ENCODE results near the gene SFSWAP.

The SFSWAP gene

DNA sequence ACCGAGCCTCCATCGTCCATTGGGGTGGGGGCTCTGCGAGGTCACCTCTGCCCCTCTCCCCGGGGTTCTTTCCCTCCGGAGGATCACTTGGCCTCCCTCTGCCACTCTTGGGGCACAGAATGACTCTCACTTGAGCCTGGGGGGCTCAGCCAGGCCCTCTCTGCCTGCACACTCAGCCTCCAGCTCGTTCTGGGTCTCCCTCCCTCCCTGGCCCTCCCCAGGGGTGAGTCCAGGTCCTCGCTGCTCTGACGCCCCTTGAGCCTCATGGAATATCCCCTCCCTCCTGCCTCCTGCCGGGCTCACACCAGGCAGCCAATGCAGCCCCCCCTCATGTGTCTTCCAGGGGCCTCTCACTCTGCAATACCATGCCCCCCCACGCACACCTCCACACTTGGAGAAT lies 17.7 kb upstream of the SFSWAP start:
- Histone ChIP-seq H3K79me2 (ENCODE audit: insufficient read depth, low read depth) (no peaks in the 10 kb centered on the region), H3K4me1 (ENCODE audit: low read depth, poor library complexity, severe bottlenecking) (no peaks in the 10 kb centered on the region), H3K36me3 (ENCODE audit: insufficient read depth) (no peaks in the 10 kb centered on the region), H4K20me1 (ENCODE audit: insufficient read depth) (no peaks in the 10 kb centered on the region), H2AFZ (ENCODE audit: low read depth) (no peak overlapping the region), H3K9ac (no peak overlapping the region), H3K4me3 (IDR thresholded peaks at IDR 0.05; ENCODE audit: insufficient read depth, low read depth, low read length) (no peak overlapping the region), H3K27ac (no peak overlapping the region), H3K4me2 (no peak overlapping the region), H3K27me3 (ENCODE audit: insufficient read depth, low read depth) (no peaks in the 10 kb centered on the region; the same call in 1 of the 2 replicates)
- TF ChIP-seq, protein P1, sequence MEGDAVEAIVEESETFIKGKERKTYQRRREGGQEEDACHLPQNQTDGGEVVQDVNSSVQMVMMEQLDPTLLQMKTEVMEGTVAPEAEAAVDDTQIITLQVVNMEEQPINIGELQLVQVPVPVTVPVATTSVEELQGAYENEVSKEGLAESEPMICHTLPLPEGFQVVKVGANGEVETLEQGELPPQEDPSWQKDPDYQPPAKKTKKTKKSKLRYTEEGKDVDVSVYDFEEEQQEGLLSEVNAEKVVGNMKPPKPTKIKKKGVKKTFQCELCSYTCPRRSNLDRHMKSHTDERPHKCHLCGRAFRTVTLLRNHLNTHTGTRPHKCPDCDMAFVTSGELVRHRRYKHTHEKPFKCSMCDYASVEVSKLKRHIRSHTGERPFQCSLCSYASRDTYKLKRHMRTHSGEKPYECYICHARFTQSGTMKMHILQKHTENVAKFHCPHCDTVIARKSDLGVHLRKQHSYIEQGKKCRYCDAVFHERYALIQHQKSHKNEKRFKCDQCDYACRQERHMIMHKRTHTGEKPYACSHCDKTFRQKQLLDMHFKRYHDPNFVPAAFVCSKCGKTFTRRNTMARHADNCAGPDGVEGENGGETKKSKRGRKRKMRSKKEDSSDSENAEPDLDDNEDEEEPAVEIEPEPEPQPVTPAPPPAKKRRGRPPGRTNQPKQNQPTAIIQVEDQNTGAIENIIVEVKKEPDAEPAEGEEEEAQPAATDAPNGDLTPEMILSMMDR (conservative IDR thresholded peaks at IDR 0.05; ENCODE audit: low read depth, low read length) = no peak

DNA sequence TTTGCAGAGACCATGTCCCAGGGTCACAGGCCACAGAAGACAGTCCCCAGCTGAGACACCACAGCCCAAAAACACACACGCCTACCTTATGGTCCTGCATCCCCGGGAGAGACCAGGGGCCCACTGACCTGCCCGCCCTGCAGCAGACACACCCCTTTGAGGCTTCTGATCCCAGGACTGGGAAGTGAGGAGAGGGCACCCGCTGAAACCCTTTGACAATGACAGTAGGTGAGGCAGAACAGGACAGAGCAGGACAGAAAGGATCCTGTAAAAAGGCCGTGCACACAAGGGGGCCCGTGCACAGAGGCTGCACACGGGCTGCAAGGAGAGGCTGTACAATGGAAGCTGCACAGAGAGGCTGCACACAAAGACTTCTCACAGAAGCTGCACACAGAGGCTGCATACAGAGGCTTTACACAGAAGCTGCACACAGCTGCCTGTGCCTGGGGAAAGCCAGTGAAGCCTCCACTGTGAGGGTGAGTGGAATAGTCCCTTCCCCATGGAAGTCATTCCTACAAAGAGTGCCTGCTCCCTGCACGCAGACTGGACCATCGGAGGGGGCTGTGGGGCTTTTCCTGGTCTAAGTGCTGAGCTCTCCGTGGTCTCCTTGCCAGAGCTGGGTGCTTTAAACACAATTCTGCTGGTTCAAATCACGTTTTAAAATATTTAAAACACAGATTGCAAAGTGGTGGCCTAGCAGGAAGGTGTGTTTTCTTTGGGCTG lies 16.6 kb upstream of the SFSWAP start:
- H3K4me3 ChIP-seq (IDR thresholded peaks at IDR 0.05; ENCODE audit: insufficient read depth, low read depth, low read length) = no peak overlapping the region
- TF ChIP-seq, protein P1 (conservative IDR thresholded peaks at IDR 0.05; ENCODE audit: low read depth, low read length) = no peak
- no peaks in the 10 kb centered on the region; the same call in 1 of the 2 replicates for H3K27me3 ChIP-seq (ENCODE audit: insufficient read depth, low read depth)
- no peaks in the 10 kb centered on the region for H3K36me3 ChIP-seq (ENCODE audit: insufficient read depth)
- H3K4me1 ChIP-seq (ENCODE audit: low read depth, poor library complexity, severe bottlenecking) = no peaks in the 10 kb centered on the region
- H3K79me2 ChIP-seq (ENCODE audit: insufficient read depth, low read depth) = no peaks in the 10 kb centered on the region
- H3K27ac ChIP-seq = no peak overlapping the region
- H2AFZ ChIP-seq (ENCODE audit: low read depth) = no peak overlapping the region
- no peak overlapping the region for H3K9ac ChIP-seq
- no peaks in the 10 kb centered on the region for H4K20me1 ChIP-seq (ENCODE audit: insufficient read depth)
- no peak overlapping the region for H3K4me2 ChIP-seq

DNA sequence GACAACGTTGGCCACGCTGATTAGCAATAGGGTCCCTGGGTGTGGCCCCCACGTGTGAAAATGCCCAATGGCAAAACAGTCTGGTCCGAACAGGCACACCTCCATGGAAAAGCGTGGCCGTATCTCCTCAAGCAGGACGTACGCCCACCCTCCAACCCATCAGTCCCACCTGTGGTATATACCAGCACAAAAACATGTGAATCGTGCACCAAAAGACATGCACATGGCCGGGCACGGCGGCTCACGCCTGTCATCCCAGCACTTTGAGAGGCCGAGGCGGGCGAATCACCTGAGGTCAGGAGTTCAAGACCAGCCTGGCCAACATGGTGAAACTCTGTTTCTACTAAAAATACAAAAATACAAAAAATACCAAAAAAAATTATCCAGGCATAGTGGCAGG lies 14.9 kb upstream of the SFSWAP start:
- Histone ChIP-seq H3K4me3 (IDR thresholded peaks at IDR 0.05; ENCODE audit: insufficient read depth, low read depth, low read length) (no peak overlapping the region), H3K27me3 (ENCODE audit: insufficient read depth, low read depth) (no peaks in the 10 kb centered on the region; the same call in 1 of the 2 replicates), H3K36me3 (ENCODE audit: insufficient read depth) (no peaks in the 10 kb centered on the region), H3K79me2 (ENCODE audit: insufficient read depth, low read depth) (no peaks in the 10 kb centered on the region), H3K4me2 (no peak overlapping the region), H2AFZ (ENCODE audit: low read depth) (no peak overlapping the region), H3K4me1 (ENCODE audit: low read depth, poor library complexity, severe bottlenecking) (no peaks in the 10 kb centered on the region), H3K9ac (no peak overlapping the region), H3K27ac (no peak overlapping the region), H4K20me1 (ENCODE audit: insufficient read depth) (no peaks in the 10 kb centered on the region)
- TF ChIP-seq, protein P1 (conservative IDR thresholded peaks at IDR 0.05; ENCODE audit: low read depth, low read length) = no peak

DNA sequence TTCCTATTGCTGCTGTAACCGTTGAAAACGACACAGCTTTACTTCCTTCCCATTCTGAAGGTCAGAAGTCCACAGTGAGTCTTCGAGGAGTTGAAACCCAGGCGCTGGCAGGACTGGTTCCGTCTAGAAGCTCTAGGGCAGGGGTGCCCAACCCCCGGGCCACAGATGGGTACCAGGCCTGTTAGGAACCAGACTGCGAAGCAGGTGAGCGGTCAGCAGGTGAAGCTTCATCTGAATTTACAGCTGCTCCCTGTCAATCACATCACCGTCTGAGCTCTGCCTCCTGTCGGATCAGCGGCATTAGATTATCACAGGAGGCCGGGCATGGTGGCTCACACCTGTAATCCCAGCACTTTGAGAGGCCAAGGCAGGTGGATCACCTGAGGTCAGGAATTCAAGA lies 12.6 kb upstream of the SFSWAP start:
- H2AFZ ChIP-seq (ENCODE audit: low read depth) = no peak overlapping the region
- no peaks in the 10 kb centered on the region for H3K79me2 ChIP-seq (ENCODE audit: insufficient read depth, low read depth)
- no peaks in the 10 kb centered on the region for H4K20me1 ChIP-seq (ENCODE audit: insufficient read depth)
- no peaks in the 10 kb centered on the region for H3K27me3 ChIP-seq (ENCODE audit: insufficient read depth, low read depth)
- no peak overlapping the region for H3K4me3 ChIP-seq (IDR thresholded peaks at IDR 0.05; ENCODE audit: insufficient read depth, low read depth, low read length)
- no peaks in the 10 kb centered on the region for H3K36me3 ChIP-seq (ENCODE audit: insufficient read depth)
- no peak overlapping the region for H3K4me2 ChIP-seq
- H3K4me1 ChIP-seq (ENCODE audit: low read depth, poor library complexity, severe bottlenecking) = no peaks in the 10 kb centered on the region
- H3K27ac ChIP-seq = no peak overlapping the region
- TF ChIP-seq, protein P1 (conservative IDR thresholded peaks at IDR 0.05; ENCODE audit: low read depth, low read length) = no peak
- H3K9ac ChIP-seq = no peak overlapping the region

Data from KMS-11 (cell line).